ENCODE results near the gene SBF2.

The SBF2 gene

GRCh38 chr11:9838229-9838628 lies 455.8 kb downstream of the SBF2 start:
- DNase-seq = no peak

DNA sequence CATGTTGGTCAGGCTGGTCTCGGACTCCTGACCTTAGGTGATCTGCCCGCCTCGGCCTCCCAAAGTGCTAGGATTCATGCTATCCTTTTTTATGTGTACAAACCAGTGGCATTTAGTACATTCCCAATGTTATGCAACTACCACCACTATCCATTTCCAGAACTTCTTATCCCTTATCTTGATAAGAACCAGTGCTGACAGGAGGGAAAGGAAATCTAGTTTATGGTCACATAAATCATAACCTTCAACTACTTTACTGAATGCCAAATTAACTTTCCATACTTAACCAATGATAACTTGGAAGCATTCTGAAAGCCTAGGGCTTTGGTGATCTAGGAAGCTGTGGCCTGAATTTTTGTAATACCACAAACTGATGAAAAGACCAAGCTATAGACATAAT lies 459.7 kb downstream of the SBF2 start:
- DNase-seq = no peak

DNA sequence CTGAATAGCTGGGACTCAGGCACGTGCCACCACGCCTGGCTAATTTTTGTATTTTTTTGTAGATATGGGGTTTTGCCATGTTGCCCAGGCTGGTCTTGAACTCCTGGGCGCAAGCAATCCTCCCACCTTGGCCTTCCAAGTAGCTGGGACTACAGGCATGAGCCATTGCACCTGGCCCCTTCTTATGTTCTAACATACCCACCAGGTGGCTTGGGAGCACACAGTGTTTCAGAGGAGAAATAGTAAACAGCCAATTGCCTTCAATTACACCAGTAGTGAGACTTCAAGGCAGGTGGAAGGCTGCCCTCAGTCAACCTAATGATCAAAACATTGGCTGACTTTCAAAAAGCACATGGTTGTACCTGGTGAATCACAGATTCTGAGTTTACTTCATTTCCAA lies 462.9 kb downstream of the SBF2 start:
- DNase-seq = no peak

DNA sequence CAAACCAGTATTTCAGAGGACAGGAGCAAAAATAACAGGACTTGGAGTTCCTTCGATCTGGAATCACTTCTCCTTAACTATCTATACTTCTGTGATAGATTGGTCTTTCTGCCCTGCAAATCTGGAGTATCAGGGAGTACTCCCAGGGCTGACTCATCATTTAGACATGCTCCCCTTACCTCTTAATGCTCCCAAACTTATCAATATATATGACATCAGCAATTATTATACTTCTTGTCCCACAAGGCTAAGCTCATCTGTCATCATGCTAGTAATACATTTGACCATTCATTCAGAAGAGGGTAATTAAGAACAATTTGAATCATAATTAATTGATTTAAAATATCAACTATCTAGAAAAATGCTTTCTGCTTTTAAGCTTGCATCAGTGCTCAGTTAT lies 466.3 kb downstream of the SBF2 start:
- no peak for DNase-seq

DNA sequence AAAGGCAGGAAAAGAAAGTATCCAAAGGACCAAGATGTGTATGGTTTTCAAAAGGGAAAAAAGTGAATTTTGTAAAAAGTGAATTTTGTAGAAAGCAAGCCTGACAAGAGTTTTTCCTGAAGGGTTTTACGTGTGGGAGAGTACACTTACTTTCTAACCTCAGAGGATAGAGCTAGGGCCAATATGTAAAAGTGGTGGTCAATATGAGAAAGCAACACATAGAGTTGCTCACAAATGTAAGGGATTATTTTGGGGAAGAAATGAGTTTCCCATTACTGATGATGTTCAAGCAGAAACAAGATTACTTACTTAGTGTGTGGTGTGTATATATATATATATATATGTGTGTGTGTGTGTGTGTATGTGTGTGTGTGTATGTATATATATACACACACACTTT lies 467.6 kb downstream of the SBF2 start:
- no peak for DNase-seq

- no peak for DNase-seq
Observed at GRCh38 chr11:9825895-9826294, 468.1 kb downstream of the SBF2 start.

DNA sequence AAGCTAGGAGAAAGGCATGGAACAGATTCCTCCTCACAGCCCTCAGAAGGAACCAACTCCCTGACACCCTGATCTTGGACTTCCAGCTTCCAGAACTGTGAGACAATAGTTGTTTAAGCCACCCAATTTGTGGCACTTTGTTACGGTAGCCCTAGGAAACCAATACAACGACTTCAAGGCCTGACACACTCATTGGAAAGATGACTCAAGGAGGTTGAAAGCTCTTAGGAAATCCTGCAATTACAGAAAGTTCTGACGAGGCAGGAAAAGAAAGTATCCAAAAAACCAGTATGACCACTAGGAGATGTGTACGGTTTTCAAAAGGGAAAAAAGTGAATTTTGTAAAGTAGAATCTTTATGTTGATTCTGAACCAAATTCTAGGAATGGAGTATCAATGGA lies 468.7 kb downstream of the SBF2 start:
- DNase-seq = no peak

GRCh38 chr11:9823887-9824385 lies 470.1 kb downstream of the SBF2 start:
- no peak for DNase-seq

DNA sequence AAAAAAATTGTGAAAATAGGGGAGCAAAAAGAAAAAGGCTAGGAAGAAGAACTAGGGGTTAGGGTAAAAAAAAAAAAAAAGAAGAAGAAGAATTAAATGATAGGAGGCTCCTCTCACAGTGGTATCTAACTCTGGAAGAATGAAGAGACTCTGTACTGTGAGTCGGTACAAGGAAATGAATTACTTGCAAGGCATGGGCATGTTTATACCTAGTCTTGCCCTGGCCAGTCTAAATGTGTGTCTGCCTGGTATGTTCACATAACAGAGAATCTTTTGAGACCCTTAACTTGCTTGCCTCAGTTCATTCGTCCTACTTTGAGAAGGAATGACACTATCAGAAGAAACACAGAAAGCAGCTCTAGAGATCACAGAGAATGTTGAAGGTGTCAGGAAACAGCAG lies 470.6 kb downstream of the SBF2 start:
- no peak for DNase-seq

DNA sequence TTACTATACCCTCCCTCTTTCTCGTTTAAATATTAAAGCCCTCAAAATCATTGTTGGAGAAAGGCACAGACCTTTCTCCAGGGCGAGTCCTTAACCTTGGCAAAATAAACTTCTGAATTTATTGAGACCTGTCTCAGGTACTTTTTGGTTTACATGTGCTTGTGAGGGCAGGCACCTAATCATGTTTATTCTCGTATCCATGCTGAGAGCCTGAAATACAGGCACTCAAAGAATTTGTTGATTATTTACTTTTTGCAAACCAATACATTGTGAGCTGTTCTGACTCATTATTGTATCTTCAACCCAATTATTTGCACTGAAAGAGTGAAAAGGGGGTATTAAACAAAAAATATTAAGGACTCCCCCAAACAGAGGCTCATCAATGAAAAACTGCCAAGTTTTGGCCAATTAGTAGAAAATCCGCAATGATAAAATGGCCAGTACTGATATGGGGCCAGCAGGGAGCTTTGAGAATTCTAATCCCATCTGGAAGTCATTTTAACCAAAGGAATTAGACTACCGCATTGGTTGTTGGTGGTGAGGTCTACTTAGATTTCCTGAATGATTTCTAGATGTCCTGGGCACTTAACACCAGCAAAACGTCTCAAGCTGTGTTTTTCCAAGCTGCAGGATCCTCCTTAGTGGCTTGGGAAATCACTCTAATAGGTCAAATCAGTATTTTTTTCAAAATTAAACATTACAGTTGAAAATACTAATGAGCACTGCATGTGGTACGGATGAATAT lies 472.8 kb downstream of the SBF2 start:
- no peak for DNase-seq

GRCh38 chr11:9820260-9820659 lies 473.8 kb downstream of the SBF2 start:
- DNase-seq = no peak

GRCh38 chr11:9817191-9817590 lies 476.8 kb downstream of the SBF2 start:
- DNase-seq = no peak

GRCh38 chr11:9815486-9816136 lies 478.4 kb downstream of the SBF2 start:
- DNase-seq = no peak

- DNase-seq = no peak
Observed at GRCh38 chr11:9814108-9814507, 479.9 kb downstream of the SBF2 start.

GRCh38 chr11:9808943-9809342 lies 485.1 kb downstream of the SBF2 start:
- DNase-seq = no peak

GRCh38 chr11:9806946-9807687 lies 486.9 kb downstream of the SBF2 start:
- DNase-seq = no peak

- no peak for DNase-seq
Observed at GRCh38 chr11:9804419-9804902, 489.6 kb downstream of the SBF2 start.

- DNase-seq = no peak
Observed at GRCh38 chr11:9803685-9804418, 490.2 kb downstream of the SBF2 start.

GRCh38 chr11:9802291-9802861 lies 491.6 kb downstream of the SBF2 start:
- DNase-seq = no peak

- no peak for DNase-seq
Observed at GRCh38 chr11:9799886-9800285, 494.1 kb downstream of the SBF2 start.

GRCh38 chr11:9797300-9797699 lies 496.7 kb downstream of the SBF2 start:
- no peak for DNase-seq

DNA sequence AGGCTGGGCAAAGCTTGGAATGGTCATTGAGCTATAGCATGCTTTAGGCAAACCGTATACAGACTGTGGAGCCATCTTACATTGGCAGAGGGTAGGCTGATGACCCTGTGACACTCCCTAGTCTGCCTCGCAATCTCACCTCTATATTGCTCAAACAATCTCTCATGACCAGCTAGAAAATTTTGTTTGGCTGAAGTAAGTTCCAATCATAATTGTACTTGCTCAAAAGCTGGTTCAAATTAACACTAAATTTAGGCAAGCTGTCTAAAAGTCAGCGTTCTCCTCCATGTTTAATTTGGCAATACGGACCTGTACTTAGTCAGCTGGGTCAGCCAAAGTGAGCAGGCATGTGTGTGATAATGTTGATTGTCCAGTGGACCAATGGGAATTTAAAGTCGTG lies 497.2 kb downstream of the SBF2 start:
- DNase-seq = no peak

GRCh38 chr11:9796266-9796665 lies 497.8 kb downstream of the SBF2 start:
- DNase-seq = no peak

Data from cortex of kidney (tissue), 1 donor.